Measurements from ENCODE around the gene NT5M. TPM values are rescaled to one million over a fixed set of nuclear protein-coding genes. Genes with fewer than 3 reads are reported as not detected.

Gene NT5M
- total and polyA plus RNA-seq, 9 of the 15 experiments (the other 6 are each of a cell fraction or from before 2014, with no cell fraction given), result 0.24 to 10.1 (median 3.4) TPM

DNA sequence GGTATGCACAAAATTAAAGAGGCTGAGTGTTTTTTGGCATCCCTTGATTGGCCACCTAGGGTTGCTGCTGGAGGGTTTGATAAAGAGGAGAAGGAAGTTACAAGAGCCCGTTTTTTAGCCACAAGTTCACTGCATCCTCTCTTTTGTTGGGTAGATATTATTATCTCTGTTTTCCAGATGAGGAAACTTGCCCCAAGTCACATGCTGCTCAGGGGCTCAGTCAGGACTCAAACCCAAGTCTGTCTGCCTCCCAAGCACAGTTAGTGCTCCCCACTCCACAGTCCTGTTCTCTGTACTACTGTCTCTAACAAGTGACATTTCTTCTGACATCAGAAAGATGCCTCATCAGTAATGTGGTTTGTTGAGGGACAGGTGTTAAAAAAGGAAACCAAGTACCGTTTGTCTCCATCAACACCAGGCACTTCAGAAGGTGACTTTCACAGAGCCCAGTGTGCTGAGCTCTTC lies 1.4 kb downstream of the NT5M start (continued):
- TF ChIP-seq FOXM1 (IDR thresholded peaks at IDR 0.05; ENCODE audit: low read depth) (peak; percentile 77), FOXM1 (CRISPR knock-in tag; IDR thresholded peaks at IDR 0.05; ENCODE audit: low read depth) (no peak), EWSR1 (IDR thresholded peaks at IDR 0.05; ENCODE audit: borderline replicate concordance, low read depth, partially characterized antibody) (no peak), BHLHE40 (IDR thresholded peaks at IDR 0.05; ENCODE audit: low read length) (peak; percentile 93), EP300 (IDR thresholded peaks at IDR 0.05; ENCODE audit: low read length) (peak; percentile 89), ZNF24 (IDR thresholded peaks at IDR 0.05) (no peak), RAD51 (IDR thresholded peaks at IDR 0.05; ENCODE audit: borderline replicate concordance, low read depth) (peak; percentile 72; the same call in 1 of the 2 replicates), KDM1A (IDR thresholded peaks at IDR 0.05) (peak in 1 of 2 experiments; percentile 40; a peak in 1 of 4 replicates), DPF2 (IDR thresholded peaks at IDR 0.05) (peak; percentile 82), CHD2 (IDR thresholded peaks at IDR 0.05; ENCODE audit: low read depth, low read length) (no peak), SMARCA4 (IDR thresholded peaks at IDR 0.05) (peak; percentile 85)
- TF ChIP-seq, protein P1, sequence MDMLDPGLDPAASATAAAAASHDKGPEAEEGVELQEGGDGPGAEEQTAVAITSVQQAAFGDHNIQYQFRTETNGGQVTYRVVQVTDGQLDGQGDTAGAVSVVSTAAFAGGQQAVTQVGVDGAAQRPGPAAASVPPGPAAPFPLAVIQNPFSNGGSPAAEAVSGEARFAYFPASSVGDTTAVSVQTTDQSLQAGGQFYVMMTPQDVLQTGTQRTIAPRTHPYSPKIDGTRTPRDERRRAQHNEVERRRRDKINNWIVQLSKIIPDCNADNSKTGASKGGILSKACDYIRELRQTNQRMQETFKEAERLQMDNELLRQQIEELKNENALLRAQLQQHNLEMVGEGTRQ (CRISPR knock-in tag; IDR thresholded peaks at IDR 0.05), result peak; percentile 68
- TF ChIP-seq, protein P2, sequence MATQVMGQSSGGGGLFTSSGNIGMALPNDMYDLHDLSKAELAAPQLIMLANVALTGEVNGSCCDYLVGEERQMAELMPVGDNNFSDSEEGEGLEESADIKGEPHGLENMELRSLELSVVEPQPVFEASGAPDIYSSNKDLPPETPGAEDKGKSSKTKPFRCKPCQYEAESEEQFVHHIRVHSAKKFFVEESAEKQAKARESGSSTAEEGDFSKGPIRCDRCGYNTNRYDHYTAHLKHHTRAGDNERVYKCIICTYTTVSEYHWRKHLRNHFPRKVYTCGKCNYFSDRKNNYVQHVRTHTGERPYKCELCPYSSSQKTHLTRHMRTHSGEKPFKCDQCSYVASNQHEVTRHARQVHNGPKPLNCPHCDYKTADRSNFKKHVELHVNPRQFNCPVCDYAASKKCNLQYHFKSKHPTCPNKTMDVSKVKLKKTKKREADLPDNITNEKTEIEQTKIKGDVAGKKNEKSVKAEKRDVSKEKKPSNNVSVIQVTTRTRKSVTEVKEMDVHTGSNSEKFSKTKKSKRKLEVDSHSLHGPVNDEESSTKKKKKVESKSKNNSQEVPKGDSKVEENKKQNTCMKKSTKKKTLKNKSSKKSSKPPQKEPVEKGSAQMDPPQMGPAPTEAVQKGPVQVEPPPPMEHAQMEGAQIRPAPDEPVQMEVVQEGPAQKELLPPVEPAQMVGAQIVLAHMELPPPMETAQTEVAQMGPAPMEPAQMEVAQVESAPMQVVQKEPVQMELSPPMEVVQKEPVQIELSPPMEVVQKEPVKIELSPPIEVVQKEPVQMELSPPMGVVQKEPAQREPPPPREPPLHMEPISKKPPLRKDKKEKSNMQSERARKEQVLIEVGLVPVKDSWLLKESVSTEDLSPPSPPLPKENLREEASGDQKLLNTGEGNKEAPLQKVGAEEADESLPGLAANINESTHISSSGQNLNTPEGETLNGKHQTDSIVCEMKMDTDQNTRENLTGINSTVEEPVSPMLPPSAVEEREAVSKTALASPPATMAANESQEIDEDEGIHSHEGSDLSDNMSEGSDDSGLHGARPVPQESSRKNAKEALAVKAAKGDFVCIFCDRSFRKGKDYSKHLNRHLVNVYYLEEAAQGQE (IDR thresholded peaks at IDR 0.05; ENCODE audit: borderline replicate concordance), result peak; percentile 8; the same call in 1 of the 2 replicates
- TF ChIP-seq, protein P2 (CRISPR knock-in tag; IDR thresholded peaks at IDR 0.05; ENCODE audit: low read depth), result no peak
- TF ChIP-seq, protein P3, sequence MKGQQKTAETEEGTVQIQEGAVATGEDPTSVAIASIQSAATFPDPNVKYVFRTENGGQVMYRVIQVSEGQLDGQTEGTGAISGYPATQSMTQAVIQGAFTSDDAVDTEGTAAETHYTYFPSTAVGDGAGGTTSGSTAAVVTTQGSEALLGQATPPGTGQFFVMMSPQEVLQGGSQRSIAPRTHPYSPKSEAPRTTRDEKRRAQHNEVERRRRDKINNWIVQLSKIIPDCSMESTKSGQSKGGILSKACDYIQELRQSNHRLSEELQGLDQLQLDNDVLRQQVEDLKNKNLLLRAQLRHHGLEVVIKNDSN (CRISPR knock-in tag; IDR thresholded peaks at IDR 0.05), result peak; percentile 83
- TF ChIP-seq, protein P4, sequence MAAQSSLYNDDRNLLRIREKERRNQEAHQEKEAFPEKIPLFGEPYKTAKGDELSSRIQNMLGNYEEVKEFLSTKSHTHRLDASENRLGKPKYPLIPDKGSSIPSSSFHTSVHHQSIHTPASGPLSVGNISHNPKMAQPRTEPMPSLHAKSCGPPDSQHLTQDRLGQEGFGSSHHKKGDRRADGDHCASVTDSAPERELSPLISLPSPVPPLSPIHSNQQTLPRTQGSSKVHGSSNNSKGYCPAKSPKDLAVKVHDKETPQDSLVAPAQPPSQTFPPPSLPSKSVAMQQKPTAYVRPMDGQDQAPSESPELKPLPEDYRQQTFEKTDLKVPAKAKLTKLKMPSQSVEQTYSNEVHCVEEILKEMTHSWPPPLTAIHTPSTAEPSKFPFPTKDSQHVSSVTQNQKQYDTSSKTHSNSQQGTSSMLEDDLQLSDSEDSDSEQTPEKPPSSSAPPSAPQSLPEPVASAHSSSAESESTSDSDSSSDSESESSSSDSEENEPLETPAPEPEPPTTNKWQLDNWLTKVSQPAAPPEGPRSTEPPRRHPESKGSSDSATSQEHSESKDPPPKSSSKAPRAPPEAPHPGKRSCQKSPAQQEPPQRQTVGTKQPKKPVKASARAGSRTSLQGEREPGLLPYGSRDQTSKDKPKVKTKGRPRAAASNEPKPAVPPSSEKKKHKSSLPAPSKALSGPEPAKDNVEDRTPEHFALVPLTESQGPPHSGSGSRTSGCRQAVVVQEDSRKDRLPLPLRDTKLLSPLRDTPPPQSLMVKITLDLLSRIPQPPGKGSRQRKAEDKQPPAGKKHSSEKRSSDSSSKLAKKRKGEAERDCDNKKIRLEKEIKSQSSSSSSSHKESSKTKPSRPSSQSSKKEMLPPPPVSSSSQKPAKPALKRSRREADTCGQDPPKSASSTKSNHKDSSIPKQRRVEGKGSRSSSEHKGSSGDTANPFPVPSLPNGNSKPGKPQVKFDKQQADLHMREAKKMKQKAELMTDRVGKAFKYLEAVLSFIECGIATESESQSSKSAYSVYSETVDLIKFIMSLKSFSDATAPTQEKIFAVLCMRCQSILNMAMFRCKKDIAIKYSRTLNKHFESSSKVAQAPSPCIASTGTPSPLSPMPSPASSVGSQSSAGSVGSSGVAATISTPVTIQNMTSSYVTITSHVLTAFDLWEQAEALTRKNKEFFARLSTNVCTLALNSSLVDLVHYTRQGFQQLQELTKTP (IDR thresholded peaks at IDR 0.05; ENCODE audit: low read depth in 1 of 2, partially characterized antibody in 2 of 2), result no peak

Measured in K562 (cell line).